HT-29 (cell line): Measurements from ENCODE around the gene MLPH. TPM values are rescaled to one million over a fixed set of nuclear protein-coding genes. Genes with fewer than 3 reads are reported as not detected.
A peak's percentile ranks its signal among the peaks of the same experiment; 100 is the strongest.

Source experiments
- DNase-seq: peaks from one replicate; pipeline ENCODE4 v3.0.0-alpha.2; 2015; ENCODE audit warnings: low spot score
- total RNA-seq: library from RNA; depleted of rRNA; stranded (reverse); fragments of >200 nt; shearing (Covaris generic); gene quantifications from 2 replicates; pipeline ENCODE4 v1.2.3, GENCODE V29; 2014

Gene MLPH
- total RNA-seq, 1 experiment from 2014 or later: 66.1 TPM

DNA sequence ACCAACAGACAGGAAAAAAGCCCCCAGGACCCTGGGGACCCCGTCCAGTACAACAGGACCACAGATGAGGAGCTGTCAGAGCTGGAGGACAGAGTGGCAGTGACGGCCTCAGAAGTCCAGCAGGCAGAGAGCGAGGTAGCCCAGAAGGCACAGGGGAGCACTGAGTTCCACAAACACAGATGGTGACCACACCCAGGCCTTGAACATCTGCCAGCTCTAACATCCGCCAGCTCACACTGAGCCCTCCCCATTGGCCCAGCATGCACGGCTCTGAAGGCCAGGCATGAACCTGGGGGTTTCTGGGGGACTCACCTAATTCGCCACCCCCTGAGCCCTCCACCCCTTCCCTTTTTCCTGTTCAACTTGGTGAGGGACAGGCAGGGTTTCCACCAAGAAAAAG lies 53.8 kb downstream of the MLPH start:
- no peak for DNase-seq

DNA sequence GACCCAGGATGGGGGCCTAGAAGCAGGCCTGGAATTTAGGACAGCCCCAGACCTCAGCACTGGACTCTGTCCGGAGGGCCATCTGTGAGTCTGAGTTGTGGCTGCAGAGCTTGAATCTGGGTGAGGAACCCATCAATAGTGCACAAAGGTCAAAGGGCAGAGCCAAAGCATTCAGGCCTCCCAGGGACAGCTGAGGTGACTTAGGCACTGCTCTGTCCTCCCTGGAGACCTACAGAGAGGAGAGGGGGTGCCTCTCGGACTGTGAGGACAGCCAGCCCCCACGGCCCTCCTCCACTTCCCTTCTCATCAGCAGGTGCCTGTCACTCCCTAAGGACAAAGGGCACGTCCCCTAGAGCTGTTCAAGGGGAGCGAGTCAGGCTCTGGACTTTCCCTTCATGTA lies 54.2 kb downstream of the MLPH start:
- DNase-seq: no peak

DNA sequence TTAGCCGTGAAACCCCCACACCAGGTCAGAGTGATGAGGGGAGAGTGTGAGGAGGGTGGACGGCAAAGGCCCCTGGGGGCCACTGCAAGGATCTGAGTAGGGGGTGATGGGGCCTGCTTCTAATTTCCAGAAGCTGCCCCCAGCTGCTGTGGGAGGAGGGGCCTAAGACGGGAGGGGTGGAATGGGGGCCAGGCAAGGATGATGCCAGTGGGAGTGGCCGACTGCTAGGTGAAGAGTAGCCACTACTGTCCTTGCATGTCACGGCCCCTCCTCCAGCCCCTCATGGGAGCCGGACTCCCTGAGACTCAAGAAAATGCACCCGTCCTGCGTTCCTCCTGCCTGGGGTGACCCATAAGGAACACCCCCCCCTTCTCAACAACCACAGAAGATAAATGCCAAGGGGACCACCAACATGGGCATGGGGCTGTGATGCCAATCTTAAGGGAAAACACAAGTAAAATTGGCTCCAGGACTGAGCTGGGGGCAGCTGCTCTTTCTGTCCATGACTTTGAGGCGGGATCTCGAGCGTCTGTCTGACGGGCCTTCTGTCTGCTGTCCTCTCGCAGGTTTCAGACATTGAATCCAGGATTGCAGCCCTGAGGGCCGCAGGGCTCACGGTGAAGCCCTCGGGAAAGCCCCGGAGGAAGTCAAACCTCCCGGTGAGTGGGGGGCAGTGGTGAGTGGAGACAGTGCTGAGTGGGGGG lies 55.1 kb downstream of the MLPH start:
- DNase-seq: no peak

DNA sequence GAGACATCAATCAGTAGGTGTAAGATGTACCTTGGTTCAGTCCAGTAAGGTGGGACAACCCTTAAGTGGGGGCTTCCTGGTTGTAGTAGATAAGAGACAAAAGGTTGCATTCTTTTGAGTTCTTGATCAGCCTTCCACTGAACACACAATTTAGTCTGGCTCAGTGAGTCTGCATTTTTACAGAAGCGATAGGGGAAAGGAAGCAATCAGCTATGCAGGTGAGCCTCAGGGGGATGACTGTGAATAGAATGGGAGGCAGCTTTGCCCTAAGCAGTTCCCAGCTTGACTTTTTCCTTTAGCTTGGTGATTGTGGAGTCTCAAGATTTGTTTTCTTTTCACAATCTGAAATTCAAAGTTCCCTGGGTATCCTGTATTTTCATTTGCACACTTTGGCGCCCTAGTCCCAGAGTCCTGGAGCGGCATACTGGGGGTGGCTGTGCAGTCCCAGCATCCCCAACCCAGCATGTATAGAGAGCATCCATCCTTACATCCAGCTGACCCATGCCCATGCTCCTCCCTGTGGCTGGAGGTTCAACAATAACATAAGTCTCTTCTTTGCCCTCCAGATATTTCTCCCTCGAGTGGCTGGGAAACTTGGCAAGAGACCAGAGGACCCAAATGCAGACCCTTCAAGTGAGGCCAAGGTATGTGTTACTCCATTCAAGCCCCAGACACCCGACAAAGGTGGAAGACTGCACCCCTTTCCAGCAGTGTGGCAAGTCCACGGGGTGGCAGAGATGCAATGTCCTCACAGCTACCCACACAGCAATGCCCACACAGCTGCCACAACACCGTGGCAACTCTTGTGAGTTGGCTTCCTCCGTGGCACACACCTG lies 59.2 kb downstream of the MLPH start:
- no peak for DNase-seq

DNA sequence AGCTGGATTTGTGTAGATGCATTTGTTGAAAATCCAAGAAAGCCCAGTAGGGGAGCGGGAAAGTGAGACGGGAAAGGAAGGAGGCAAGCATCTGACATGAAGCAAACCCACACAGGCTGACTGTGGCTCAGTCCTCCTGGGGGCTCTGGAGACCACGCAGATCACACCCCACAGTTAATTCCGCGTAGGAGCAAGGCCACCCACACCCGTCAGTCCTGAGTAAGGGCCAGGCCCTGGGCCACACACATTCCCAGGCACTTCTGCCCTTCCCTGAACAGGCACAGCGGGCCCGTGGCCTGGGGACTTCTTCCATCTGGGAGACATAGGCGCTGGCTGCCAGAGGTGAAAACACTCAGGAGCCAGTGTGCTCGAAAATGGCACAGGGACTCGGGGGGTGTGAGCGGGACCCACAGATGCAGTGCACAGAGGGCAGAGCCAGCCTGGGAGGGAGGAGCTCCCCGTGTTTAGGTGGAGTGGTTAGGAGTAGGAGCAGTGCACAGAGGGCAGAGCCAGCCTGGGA lies 59.9 kb downstream of the MLPH start:
- DNase-seq: no peak

DNA sequence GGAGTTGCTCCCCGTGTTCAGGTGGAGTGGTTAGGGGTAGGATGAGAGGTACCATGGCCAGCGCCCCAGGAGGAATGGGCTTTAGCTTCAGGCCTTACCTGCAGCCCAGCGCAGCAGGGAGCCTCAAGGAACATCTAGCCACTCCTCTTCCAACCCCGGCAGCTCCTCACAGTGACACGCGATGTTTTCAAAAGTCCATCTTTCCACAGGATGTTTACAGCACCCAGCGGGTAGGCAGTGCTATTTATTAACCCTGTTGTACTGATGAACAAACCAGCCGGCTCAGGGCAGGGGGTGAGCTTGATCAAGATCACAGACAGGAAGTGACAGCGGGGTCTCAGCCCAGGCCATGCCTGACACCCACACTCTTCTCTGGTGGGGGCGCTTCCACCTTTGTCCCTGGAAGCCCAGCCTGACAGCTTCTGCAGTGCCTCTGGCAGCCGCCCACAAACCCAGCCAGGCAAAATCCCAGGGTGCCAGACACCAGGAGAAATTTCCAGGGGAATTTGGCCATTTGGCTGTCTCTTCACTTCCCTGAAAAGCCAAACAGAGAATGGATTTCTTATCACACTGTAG lies 60.9 kb downstream of the MLPH start:
- DNase-seq: no peak

DNA sequence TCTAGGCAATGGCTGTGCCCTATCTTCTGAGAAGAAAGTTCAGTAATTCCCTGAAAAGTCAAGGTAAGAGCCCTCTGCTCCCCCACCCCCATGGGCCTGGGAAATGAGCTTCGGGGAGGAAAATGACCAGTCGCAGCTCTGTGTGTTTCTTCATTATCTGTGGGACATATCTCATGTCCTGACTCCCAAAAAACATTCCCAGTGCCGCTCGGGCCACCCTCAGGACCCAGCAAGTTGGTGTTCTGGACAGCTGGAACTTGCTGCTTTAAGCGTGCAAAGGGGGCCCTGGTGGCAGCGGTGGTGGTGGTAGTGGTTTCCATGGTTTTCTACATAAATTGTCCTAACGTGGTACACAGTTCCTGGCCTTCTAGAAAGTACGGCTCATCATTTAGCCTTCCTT lies 62.2 kb downstream of the MLPH start:
- DNase-seq: no peak

DNA sequence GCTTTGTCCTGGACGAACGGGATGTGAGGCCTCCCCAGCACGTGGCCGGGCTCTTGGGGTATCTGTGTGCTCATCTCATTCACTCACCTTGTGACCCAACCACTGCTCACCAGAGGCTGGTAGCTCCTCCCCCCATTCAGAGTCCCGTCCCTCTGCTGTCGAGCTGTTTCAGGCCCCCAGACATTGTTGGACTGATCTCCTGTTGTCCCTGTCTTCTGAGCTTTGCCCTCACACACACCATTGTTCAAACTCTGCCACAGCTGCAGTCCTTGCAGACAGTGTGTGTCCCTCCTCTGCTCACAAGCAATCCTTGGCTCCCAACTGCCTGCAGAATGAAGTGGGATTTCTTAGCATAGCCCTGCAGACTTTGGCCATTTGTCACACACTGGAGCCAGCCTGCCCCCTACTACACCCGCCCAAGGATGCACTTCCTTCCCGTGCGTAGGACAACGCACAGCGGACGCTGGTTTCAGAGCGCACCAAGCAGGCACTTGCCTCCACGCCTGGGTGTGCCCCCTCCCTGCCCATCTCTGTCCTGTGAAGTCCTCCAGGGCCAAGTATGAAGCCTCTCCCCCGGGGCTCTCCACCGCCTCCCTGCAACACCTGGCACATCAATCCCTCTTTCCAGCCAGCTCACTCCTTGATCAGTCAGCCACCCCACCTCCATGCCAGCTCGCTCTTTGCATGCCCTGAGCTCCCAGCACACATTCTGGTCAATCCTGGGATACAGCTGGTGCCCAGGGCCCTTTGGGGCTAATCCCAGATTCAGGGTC lies 62.8 kb downstream of the MLPH start:
- no peak for DNase-seq

DNA sequence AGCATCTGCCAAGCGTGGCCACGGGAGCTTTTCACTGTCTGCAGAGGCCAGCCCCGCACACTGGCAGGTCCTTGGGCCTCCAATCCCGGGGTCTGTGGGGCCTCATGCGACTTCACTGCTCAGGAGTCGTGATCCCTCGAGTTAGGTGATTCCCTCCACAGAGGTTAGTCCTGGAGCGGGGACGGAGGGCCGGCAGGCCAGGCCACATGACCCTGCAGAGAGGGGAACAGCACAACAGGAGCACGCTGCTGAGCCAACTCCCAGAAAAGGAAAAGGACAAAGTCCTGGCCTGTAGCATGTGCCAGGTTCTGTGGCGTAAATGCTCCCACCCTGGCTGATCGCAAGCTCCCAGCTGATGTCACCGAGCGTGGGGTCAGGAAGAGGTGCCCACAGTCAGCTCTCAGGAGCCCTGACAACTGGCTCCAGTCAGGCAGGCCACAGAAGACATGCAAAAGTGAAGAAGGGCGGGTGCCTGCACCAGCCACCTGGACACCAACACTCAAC lies 64.1 kb downstream of the MLPH start:
- no peak for DNase-seq

DNA sequence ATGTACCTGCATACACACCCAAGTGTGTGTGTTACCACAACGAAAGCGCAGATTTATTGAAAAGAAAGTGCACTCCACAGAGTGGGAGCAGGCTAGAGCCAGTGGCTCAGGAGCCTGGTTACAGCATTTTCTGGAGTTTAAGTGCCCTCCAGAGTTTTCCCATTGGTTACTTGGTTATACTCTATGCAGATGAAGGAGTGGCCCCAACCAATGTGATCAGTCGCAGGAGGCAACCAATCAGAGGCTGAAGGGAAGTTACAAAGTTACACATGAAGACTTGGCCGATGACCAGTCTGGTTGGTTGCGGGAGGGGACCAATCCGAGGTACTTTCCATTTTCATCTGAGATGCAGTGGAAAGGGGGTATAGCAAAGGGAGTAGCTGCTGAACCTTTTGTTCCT lies 65.9 kb downstream of the MLPH start:
- DNase-seq: no peak

DNA sequence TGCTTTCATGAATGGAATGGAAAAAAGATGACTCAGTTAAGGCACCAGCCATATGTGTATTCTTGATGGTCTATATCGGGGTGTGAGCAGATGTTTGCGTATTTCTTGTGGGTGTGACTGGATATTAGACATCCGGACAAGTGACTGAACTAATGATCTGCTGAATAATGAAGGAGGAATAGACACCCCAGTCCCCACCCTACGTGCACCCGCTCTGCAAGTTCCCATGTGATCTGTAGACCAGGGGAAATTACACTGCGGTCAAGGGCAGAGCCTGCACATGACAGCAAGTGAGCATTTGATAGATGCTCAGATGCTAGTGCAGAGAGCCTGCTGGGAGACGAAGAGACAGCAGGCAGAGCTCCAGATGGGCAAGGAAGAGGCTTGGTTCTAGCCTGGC lies 66.9 kb downstream of the MLPH start:
- no peak for DNase-seq

DNA sequence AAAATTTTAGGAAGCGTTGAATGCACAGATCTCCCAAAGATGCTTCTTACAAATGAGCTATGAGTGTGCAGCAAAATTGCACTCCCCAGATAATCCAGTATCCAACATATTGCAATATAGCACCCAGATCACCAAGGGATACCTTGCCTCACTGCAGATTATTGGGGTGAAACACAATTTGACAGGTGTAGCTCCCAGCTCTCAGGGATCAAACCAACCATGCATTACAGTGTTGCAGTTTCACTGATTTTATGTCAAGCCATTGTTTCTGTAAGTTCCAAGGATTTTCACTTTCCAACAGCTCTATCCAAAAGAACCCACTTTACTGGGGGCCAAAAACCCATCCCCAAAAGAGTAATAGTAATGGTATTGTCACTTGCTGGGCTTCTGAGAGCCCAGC lies 68.5 kb downstream of the MLPH start:
- no peak for DNase-seq

DNA sequence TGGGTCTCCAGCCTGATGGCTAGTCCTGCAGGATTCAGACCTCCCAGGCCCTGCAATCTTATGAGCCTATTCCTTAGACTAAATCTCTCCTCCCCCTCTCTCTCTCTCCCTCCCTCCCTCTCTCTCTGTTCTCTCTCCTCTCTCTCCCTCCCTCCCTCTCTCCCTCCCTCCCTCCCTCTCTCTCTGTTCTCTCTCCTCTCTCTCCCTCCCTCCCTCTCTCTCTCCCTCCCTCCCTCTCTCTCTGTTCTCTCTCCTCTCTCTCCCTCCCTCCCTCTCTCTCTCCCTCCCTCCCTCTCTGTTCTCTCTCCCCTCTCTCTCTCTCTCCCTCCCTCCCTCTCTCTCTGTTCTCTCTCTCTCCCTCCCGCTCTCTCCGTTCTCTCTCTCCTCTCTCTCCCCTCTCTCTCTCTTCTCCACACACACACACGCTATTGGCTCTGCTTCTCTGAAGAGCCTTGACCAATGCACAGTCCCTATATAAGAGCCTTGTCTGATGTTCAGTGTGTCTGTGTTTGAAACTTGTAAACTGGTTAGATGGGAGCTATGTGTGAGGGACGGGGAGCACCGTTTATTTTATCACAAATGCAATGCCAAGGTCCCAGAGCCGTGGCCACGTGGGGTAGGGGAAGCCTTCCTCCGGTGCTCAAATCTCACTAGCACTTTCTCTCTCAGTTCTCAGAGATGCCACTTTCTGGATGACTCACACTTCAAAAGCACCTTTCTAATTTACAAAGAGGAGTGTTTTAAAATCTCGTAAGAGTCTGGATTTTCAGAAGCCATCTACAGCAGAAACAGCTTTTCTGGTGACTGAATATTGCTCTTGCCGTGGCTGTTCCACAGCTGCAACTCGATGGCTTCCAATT lies 70.0 kb downstream of the MLPH start:
- DNase-seq: no peak

DNA sequence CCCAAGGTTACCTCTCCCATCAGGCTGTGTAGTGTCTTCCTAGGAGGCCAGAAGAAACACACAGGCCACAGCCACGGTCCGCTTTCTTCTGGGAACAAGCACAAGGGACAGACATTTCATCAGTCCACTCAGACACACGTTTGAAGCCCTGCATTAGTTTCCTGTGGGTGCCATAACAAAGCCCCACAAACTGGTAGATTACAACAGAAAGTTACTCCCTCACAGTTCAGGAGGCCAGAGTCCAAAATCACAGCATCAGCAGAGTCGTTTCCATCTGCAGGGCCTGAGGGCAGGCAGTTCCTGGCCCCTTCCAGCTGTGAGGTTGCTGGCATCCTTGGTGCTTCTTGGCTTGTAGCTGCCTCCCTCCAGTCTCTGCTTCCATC lies 70.6 kb downstream of the MLPH start:
- DNase-seq: no peak

DNA sequence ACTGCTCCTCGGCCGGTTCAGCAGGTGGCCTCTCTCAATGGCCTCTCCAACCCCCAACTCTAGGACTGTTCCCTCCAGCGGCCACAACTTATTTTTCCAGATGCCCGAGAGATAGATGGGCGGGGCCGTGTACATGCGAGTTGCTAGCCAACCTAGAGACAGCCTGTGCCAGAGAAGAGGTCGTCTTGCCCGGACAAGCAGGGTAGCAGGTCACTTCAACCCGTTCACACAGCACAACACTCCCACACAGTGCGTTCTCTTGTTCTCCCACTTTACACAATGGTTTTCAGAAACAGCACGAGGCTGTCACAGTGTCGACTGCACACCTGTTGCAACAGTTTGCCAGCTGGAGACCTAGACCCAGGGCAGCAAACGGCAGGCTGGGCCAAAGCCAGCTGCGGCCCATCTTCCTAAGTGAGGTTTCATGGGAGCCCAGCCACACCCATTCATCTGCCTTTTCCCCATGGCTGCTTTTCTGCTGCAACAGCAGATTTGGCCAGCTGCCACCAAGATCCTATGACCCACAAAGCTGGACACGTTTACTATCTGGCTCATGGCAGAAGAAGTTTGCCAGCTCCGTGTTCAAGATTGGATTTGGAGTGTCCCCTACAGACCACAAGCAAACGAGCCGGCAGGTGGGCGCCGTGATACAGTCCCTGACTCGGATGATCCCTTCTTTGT lies 72.0 kb downstream of the MLPH start:
- DNase-seq: peak; percentile 20

DNA sequence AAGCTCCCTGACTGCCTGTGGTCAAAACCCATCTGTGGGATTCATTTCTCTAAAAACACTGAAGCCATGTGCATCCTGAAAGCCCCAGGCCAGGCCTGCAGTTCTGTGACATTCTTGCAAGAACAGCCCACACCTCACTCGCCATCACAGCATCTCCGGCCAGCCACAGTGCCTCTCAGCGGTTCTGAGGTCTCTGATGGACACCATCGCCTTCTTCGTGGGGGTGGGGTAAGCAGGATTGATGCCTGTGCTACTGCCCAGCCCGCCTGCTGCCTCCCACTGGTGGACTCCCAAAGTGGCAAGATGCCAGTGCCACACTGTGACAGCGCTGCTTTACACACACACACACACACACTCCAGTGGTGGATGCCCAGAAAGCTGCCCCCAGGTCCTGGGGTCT lies 74.2 kb downstream of the MLPH start:
- DNase-seq: no peak

DNA sequence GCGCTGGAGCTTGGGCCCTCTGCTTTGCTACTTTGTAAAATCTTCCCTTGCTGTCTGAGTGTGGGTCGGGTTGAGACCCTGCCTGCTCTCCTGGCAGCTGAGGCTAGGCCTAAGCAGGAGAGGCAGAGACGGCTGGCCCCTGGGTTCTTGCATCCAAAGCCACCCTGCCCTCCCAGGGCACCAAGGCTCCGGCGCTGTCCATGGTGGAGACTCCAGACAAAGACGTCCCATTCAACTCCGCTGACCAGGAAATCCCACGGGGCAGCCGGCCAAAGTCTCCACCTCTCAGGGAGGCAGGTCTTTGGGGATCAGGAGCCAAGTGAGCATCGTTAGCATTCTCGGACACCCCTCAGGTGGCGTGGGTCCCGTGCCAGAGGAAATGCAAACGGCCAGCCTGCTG lies 76.8 kb downstream of the MLPH start:
- no peak for DNase-seq

DNA sequence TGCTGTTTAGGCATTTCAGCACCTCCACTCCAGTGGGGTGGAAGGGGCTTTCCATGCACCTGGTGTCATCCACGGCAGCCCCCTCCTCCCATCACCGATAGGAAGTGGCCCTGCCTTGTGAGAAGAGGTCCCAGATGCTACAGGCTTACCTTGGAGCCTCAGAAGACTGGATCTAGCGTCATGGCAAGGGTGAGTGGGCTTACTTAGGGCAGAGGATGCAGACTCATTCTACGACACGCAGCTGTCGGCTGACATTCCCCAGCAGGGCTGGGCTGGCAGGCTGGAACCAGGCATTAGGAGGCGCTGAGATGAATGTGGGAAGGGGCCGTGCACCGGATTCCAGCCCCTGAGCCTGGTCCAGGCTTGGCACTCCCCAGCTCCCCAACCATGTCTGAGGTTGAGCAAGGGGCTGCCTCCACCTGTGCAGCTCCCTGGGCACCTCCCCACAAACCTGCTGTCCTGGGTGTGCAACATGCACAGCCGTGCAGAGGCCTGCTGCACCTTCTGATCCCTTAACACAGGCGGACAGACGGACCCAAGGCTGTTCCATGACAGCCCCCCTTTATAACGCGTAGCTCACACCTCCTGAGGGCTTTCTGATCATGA lies 77.6 kb downstream of the MLPH start:
- no peak for DNase-seq

DNA sequence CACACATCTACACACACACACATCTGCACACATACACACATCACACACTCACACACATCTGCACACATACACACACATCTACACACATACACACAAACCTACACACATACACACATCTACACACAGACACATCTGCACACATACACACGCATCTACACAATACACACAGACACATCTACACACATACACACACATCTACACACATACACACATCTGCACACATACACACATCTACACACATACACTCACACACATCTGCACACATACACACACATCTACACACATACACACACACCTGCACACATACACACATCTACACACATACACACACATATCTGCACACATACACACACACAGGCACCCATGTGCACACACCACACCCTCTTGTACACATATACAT lies 78.9 kb downstream of the MLPH start:
- DNase-seq: no peak
